ENCODE measurements around the gene COPS6.

The COPS6 gene

GRCh38 chr7:100137851-100138760 lies 49.3 kb downstream of the COPS6 start:
- TF ChIP-seq CTCF (conservative IDR thresholded peaks at IDR 0.05; ENCODE audit: low read depth, low read length): no peak
- H3K4me3 ChIP-seq (ENCODE audit: low read length): no peak overlapping the region
- no peak for DNase-seq (ENCODE audit: low read depth)

GRCh38 chr7:100141555-100141949 lies 52.8 kb downstream of the COPS6 start:
- TF ChIP-seq CTCF (conservative IDR thresholded peaks at IDR 0.05; ENCODE audit: low read depth, low read length): no peak
- no peak overlapping the region for H3K4me3 ChIP-seq (ENCODE audit: low read length)
- DNase-seq (ENCODE audit: low read depth): no peak
